Fibroblast of peridontal ligament (primary cell): ENCODE results near the gene PLEKHF1.

ENCODE experiments used
- DNase-seq: peaks from one replicate; pipeline ENCODE4 v3.0.0-alpha.2; 2010; ENCODE audit errors: extremely low read depth

The PLEKHF1 gene

DNA sequence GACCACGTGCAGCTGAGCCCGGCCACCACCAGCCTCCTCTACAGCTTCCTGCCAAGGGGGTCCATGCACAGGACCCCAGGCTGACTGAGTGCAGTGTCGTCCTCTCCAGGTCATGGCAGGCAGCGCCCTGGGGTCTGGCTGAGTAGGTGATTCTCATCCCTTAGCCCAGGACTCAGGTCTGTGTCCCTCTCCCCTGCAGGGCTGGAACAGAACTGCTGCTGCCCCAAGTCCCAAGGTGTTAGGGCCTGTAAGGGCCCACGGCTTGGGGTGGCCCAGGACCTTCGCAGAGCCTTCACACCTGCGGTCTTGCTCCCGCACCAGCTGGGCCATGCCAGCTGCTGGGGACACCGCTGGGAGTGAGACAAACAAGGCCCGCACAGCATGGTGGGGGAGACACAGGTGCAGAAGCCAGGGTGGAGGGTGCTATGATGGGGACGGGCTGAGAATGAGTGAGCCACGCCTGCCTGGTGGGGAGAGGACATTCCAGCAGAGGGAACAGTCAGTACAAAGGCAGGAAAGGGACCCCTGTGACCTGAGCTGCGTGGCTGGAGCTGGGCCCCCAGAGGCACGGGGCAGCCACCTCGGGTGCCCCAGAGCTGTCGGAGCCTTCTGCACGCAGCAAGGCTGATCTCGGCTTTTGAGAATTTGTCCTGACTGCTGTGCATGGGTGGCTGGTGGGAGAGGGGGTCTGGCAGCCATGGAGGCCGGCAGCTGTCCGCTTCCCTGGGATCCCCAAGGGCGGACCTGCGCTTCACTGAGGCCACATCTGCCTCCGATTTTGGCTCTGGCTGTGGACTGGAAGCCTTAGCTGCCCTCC is 11.9 kb downstream of the PLEKHF1 start:
- DNase-seq: no peak

DNA sequence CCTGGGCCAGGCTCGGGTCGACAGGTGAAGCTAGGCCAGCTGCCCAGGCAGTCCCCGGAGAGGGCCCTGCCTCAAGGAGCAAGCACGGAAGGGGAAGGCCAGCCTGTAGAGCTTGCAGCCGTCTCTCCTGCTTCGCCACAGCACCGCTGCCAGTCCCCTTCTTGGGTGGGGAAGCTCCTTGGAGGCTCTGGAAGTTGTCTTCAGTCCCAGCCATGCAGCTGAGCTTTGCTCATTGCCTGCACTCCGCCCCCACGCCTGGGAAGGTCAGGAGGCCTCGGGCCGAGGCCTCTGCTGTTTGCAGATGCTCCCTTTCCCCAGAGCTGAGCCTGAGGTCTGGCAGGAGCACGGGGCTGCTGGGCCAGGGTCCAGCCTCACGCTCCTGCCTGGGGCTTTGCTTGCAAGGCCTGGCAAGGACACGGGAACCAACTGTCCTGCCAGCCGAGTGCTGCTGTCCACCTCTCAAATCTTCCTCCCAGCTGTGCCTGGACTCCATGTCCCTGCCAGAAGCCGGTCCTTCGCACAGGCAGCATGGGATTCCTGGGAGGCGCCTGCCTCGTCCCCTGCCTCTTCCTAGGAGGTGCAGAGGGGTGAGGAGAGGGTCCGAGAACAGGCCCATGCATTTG is 13.3 kb downstream of the PLEKHF1 start:
- DNase-seq: no peak

DNA sequence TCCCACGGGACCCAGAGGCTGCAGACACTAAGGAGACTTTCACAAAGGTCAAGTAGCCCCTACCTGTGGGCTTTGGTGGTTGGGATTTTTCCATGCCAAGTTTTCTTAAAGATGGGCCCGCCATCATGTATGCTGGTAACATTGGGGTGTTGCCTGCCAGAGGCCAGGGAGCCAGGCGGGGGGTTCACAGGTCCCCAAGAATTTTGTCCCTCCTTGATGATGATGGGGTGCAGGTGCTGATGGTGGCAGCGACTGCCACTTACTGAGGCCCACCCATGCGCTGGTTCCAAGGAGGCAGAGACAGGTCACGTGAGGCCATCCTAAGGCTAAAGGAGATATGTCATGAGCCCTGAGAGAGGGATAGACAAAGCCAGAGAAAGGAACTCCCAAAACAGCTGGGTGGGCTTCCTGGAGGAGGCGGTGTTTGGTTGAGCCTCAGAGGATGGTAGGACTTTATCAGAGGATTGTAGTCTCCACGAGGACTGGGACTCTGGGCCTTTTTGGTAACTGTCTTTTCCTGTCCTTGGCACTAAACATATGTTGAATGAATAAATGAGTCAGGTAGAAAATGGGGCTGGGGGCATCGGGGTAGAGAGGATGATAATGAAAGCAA is 14.4 kb downstream of the PLEKHF1 start:
- no peak for DNase-seq

DNA sequence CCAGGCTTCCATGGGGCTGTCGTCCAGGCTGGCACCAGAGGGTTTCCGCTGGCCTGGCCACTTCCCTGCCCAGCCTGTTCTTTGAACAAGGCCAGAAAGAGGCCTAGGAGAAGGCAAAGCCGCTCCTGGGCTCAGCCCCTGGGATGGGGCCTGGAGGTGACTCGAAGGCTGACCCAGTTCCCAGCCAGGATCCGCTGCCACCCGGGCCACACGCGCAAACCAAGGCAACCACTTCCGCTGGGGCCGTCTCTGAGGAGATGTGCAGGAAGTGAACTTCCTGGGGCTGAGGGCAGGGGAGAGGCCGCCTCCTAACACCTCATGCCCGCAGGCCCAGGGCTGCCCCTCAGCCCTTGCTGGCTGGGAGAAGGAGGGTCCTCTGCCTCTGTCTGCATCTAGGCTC is 15.2 kb downstream of the PLEKHF1 start:
- DNase-seq: no peak

DNA sequence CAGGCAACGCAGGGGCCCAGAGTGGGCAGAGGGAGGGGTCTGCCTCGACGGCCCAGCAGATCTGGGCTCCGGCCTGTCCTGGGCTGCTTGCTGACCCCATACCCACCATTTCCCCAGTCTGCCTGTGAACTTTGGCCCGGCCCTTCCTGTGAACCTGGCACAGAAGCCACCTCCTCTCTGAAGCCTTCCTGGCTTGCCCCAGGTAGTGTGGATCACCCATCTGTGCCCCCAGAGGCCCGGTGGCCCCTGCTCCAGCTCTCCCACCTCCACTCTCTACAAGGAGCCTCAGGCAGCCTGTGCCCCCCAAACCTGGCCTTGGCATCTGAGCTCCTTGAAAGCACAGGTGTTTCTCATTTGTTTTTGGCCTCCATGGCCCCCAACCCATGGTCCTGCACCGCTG is 15.7 kb downstream of the PLEKHF1 start:
- DNase-seq: no peak

DNA sequence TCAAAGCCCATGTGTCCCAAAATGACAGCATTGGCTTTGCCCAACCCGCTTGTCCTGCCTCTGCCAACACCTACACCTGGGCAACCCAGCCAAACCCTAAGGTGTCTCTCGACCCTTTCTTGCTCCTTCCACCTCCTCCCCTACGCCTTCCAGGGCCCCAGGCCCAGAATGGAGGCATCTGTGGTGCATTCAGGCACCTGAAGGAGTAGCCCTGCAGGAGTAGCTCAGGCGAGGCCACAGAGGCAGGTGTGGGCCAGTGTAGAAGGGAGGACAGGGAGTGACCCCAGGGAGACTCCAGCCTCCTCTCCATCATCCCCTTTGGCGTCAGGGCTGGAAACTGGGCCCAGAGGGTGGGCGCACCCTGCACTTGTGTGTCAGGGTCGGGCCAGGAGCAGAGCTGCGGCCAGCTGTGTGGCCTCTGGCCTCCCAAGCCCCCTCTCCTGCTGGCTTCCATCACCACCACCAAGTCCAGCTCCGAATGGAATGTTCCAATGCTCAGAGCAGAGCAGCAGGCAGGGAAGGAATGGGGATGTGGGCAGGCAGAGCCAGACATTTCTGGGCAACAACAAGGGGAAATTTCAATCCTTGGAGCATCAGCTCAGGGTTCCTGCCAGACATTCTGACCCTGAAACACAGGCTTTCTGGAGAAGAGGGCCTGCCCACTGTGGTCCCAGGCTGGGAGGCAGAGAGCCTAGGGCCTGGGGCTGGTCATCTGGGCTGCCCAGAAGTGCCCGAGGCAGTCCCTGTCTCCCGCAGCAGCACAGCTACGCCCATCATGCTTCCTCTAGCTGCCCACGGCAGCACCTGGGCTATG is 16.4 kb downstream of the PLEKHF1 start:
- peak; percentile 65 for DNase-seq

DNA sequence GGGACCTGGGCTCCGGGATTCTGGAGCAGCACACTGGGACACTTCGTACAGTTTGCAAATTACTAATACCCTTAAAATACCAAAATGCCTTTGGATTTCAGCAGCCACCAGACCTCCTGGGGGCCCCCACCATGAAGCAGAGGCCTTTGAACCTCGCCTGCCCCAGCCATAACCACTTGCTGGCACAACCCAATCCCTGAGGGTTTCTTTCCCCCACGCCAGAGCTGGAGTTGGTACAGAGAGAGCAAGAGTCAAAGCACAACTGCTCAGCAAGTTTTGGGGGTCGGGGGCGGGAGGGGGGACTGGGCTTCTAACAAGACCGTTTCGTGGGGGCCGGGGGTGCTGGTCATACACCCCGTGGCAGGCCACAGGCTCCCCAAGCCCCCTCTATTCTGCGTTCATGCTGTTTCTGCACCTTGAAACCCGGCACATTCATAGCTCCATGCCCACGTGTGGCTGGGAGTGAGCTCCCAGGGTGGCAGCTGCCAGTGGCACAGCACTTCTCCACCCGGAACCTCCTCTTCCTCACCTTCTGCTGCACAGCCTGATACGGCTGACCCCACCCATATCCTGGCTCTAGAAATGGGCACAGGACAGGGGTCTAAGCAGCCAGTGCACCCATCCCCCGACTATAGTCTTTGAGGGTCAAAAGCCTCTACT is 17.1 kb downstream of the PLEKHF1 start:
- no peak for DNase-seq

DNA sequence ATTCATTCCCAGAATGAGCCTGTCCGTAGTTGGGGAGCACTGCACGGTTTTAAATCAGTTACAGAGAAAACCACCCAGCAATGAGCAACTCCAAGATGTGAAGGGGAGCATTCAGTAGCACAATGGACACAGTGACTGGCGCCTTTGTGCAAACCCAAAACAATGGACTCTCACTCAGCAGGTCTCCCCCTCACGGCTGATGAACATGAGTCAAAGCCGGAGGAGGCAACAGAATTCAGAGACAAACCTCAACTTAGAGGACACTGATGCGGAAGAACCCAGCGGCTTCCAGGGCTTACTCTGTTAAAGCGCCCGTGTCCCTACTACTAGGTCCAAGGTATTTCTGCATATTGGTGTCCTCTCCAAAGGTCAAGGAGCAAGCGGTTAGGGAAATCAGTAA is 17.7 kb downstream of the PLEKHF1 start:
- no peak for DNase-seq

DNA sequence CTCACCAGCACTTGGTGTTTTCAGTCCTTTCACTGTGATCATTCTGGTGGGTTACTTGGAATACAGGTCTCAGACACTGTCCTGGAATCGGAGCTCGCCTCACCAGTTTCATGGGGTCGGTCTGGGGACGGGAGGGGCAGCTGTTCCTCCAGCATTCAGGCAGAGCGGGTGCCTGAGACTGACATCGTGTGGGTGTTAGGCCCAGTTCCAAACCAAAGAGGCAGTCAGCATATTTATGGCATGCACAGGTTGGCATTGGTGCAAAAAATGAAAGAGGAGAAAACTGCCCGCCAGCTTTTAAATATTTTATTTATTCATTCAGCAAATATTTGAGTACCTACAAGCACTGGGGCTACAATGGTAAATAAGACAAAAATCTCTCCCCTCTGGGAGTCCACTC is 20.1 kb downstream of the PLEKHF1 start:
- DNase-seq: peak; percentile 42

DNA sequence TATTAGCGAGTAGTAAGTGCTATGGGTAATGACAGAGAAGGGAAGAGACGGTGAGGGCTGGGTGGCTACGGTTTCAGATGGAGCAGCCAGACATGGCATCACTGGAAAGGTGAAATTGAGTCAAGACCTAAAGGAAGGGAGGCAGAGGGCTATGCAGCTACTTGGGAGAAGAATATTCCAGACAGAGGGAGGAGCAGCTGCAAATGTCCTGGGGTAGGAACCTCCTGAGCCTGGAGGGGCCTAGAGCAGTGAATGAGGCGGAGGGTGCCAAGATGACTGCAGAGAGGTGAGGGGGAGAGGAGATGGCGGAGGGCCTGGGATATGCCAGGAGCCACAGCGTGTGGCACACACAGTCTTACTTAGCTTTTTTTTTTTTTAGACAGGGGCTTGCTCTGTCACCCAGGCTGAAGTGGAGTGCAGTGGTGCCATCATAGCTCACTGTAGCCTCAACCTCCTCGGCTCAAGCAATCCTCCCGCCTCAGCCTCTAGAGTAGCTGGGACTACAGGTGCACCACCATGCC is 21.1 kb downstream of the PLEKHF1 start:
- DNase-seq: no peak

DNA sequence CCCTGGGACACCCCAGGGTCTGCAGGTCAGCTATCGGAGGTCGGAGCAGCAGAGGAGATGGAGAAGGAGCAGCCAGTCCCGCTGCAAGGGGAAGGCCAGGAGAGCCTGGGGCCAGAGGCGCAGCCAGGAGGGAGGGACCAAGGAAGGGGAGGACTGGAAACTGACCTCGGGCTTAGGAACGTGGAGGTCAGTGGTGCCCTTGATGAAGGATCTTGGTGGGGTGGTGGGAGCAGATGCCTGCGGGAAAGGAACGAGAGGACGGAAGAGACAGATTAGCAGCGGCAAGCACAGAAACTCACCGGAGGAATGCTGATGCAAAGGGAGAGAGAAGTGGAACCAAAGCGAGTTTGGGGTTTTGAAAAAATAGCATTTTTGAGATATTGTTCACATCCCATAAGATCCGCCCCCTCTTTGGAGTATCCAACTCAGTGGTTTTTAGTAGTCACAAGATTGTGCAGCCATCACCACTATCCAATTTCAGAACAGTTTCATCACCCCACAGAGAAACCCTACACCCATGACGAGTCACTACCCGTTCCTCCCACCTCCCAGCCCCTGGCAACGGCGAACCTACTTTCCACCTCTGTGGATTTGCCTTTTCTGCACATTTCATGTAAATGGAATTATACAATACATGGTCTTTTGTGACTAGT is 22.1 kb downstream of the PLEKHF1 start:
- peak; percentile 99 for DNase-seq

DNA sequence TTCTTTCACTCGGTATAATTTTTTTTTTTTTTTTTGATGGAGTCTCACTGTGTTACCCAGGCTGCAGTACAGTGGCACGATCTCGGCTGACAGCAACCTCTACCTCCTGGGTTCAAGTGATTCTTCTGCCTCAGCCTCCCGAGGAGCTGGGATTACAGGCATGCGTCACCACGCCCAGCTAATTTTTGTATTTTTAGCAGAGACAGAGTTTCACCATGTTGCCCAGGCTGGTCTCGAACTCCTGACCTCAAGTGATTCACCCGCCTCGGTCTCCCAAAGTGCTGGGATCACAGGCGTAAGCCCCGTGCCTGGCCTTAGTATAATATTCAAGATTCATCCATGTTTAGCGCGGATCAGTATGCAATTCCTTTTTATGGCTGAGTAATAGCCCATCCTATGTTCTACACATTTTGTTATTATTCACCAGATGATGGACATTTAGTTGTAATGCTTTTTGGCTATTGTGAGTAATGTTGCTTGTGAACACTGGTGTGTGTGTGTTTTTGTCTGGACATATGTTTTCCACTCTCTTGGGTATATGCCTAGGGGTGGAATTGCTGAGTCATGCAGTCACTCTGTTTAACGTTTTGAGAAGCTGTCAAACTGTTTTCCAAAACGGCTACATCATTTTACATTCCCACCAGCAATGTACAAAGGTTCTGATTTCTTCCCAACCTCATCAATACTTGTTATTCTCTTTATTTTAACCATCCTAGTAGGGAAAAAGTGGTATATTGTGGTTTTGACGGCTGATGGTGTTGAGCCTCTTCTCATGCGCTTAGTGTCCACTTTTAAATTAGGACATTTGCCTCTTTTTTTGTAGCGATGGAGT is 22.9 kb downstream of the PLEKHF1 start:
- peak; percentile 73 for DNase-seq

DNA sequence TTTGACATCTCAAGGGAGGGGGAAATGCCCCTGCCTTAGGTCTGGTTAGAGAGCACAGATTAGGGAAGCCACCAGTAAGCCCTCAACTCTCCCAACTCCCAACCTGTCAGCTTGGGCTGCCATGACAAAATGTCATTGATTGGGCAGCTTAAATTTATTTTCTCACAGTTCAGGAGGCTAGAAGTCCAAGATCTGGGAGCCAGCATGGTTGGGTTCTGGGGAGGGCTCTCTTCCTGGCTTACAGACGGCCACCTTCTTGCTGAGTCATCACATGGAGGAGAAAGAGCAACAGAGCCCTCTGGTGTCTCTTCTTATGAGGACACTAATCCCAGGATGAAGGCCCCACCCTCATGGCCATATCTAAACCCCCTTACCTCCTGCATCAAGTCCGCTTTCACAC is 25.6 kb downstream of the PLEKHF1 start:
- DNase-seq: peak; percentile 43

DNA sequence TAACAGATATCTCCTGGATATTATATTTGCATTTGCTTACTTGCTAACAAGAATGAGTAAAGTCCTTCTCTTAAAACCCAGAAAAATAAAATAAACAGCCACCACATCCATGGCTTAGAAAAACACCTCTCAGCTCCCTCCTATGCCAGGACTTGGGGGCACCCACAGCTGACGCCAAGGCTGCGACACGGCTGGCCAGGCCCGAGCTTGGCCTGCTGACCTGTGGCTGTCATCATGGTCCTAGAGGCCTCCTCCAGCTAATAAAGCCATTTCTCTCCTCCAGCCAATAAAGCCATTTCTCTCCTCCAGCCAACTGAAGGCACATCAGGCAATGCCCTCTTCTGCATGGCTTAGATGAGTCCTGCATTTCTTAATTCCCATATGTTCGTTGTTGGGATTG is 28.9 kb downstream of the PLEKHF1 start:
- no peak for DNase-seq

DNA sequence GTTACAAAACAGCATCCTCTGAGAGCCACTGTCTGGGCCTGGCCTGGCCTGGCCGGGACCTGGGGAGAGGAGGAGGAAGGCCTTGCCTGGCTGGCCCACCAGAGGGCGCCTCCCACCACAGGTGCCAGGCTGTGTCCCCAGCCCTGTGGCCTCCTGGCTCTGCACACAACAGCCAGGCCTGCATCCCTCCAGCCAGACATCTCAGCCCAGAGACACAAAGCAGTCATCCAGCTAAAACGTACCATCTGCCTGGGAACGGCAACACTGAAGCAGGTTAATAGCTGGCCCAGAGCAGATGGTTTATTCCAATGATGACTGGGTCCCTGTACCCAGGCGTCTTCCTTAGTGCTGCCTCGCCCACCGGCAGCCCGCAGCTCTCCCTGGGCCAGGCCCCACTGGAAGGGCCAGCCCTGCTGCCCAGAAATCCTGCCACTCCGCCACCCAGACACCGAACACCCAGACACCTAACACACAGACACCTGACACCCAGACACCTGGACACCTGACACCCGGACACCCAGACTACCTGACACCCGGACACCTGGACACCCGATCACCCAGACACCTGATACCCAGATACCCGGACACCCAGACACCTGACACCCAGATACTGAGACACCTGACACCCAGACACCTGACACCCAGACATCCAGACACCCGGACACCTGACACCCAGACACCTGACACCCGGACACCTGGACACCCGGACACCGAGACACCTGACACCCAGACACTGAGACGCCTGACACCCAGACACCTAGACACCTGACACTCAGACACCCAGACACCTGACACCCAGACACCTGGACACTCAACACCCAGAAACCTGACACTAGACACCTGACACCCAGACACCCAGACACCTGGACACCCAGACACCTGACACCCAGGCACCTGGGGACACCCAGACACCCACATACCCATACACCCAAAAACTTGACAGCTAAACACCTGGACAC is 29.7 kb downstream of the PLEKHF1 start:
- DNase-seq: peak; percentile 68

DNA sequence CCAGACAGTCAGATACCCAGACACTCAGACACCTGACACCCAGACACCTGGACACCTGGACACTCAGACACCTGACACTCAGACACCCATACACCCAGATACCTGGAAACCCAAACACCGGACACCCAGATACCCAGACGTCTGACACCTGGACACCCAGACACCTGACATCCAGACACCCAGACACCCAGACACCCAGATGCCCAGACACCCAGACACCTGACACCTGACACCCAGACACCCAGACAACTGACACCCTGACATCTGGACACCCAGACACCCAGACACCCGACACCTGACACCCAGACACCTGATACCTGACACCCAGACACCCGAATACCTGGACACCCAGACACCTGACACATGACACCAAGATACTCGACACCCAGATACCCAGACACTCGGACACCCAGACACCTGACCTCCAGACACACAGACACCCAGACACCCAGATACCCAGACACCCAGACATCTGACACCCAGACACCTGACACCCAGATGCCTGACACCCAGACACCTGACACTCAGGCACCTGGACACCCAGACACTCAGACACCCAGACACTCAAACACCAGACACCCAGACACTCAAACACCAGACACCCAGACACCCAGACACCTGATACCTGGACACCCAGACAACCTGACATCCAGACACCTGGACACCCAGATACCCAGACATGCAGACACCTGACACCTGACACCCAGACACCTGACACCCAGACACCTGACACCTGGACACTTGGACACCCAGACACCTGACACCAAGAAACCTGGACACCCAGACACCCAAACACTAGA is 30.7 kb downstream of the PLEKHF1 start:
- DNase-seq: no peak

DNA sequence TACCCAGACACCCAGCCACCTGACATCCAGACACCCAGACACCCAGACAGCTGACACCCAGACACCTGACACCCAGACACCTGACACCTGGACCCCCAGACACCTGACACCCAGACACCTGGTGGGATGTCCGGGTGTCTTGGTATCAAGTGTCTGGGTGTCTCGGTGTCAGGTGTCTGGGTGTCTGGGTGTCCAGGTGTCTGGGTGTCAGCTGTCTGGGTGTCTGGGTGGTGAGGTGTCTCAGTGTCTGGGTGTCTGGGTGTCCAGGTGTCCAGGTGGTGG is 31.2 kb downstream of the PLEKHF1 start:
- DNase-seq: no peak

DNA sequence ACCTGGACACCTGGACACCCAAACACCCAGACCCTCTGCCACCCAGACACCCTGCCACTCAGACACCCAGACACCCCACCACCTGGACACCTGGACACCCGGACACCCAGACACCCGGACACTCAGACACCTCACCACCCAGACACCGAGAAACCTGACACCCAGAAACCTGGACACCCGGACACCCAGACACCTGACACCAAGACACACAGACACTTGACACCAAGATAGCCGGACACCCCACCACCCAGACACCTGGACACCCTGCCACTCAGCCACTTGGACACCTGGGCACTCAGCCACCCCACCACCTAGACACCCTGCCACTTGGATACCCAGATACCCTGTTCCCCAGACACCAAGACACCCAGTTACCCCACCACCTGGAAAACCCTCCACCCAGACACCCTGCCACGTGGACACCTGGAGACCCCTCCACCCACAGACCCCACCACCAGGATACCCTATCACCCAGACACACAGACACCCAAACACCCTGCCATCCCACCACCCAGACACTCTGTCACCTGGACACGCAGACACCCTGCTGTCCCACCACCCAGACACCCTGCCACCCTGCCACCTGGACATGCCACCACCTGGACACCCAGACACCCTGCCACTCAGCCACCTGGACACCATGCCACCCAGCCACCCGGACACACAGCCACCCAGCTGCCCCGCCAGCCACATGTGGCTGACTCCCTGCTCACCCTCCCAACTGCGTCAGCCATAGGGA is 32.4 kb downstream of the PLEKHF1 start:
- no peak for DNase-seq
